ENCODE measurements around the gene SLC16A12.
"Not testable (repeated sequence)": the region's sequence is repeated elsewhere in the genome, so short reads cannot be mapped to it uniquely, and the experiment has no call there.

SLC16A12 gene

GRCh38 chr10:89547853-89548513 is 12.6 kb upstream of the SLC16A12 start:
- DNase-seq: no peak

GRCh38 chr10:89546651-89547050 is 11.3 kb upstream of the SLC16A12 start:
- DNase-seq: not testable (repeated sequence)

GRCh38 chr10:89543841-89544240 is 8.4 kb upstream of the SLC16A12 start:
- no peak for DNase-seq

DNA sequence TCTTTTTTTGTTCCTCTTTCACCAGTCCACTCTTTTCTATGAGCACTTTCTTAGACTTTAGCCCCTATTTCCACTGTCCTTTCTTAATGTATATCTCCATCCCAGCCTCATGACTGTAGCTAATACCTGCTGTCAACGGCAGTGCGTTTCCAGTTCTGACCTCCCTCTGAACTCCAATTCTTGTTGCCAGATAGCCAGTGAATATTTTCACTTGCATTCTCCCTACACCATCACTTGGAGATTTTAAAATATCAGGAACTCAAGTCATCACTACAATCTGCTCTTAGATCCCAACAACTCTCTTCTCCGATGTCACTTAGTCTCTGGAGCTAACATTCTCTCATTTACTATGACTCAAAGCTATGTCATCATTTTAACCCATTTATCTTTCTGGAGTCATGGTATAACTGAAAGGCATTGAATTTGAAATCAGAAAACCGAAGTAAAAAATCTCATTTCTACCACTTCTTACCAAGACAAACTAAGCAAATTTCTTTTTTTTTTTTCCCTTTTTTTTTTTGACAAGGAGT is 5.1 kb upstream of the SLC16A12 start:
- DNase-seq: no peak

- DNase-seq: no peak
These were observed 2.0 kb upstream of the SLC16A12 start for GRCh38 chr10:89537364-89537763.

- DNase-seq: no peak
These were observed 590 bp upstream of the SLC16A12 start for GRCh38 chr10:89536013-89536354.

- no peak for DNase-seq
These were observed 598 bp downstream of the SLC16A12 start for GRCh38 chr10:89534826-89535166.

DNA sequence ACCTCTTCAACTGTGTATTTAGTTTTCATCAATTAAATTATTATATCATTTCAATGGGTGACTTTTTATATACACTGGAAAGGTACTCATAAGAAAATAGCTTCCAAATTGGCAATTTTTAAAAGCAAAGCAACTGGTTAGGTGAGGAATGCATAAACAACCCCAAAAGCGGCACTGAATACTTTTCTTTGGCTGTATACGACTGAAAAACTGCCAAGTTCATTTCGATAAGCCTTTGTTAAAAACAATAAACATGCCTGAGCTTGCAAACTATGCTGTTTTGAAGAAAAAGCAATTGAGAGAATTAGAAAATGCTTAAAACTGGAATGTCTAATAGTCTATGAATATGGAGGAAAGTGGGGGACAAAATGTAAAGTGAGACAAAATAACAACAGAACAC is 2.9 kb downstream of the SLC16A12 start:
- no peak for DNase-seq

GRCh38 chr10:89531359-89531758 is 4.0 kb downstream of the SLC16A12 start:
- DNase-seq: no peak

DNA sequence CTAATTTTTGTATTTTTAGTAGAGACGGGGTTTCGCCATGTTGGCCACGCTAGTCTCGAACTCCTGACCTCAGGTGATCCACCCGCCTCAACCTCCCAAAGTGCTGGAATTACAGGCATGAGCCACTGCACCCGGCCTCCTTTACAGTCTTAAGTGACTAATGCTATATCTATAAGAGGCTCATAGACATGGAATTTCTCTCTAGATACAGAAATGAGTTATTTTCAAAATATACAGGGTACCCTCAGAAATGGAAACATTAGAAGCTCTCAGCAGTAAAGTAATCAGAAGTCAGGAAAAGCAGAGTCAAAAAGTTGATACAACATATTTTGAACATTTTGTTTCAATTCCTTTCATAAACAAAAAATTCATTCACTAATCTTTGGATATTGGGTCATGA is 5.7 kb downstream of the SLC16A12 start:
- DNase-seq: not testable (repeated sequence)

- DNase-seq: no peak
These were observed 9.0 kb downstream of the SLC16A12 start for GRCh38 chr10:89526358-89526757.

GRCh38 chr10:89525556-89525955 is 9.8 kb downstream of the SLC16A12 start:
- DNase-seq: no peak

- no peak for DNase-seq
These were observed 11.1 kb downstream of the SLC16A12 start for GRCh38 chr10:89524279-89524678.

DNA sequence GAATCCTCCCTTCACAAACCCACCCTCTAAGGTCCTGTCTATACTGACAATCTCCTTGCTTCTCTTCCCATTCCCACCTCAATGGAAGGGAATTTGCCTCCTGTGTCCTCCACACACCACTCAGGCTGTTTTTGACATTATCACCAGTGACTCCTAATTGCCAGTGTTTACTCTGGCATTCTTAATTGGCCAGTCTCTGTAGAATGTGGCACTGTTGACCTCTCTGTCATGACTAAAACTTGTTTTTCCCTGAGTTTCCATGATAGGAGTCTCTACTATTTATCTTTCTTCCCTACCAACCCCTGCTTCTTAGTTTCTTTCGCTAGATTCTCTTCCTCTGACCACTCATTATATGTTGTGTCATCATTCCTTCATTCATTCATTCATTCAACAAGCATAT is 12.1 kb downstream of the SLC16A12 start:
- DNase-seq: no peak

GRCh38 chr10:89522463-89522862 is 12.9 kb downstream of the SLC16A12 start:
- DNase-seq: no peak

DNA sequence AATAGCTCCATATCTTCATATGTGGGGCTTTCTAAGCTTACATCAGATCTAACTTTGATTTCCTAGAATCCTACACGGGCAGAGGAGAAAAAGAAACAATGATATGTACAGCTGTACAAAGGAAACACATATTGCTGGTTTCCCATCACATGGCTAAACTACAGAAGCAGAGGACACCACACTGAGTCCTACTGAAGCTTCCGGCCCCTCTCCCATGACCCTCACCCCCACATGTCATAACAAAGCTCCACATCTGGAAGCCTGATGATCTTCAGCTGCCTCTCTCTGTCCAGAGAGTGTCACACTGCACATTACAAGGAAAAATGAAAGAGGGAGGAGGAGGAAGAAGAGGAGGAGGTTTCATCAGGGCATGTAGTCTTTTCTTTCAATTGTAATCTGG is 14.0 kb downstream of the SLC16A12 start:
- DNase-seq: no peak

DNA sequence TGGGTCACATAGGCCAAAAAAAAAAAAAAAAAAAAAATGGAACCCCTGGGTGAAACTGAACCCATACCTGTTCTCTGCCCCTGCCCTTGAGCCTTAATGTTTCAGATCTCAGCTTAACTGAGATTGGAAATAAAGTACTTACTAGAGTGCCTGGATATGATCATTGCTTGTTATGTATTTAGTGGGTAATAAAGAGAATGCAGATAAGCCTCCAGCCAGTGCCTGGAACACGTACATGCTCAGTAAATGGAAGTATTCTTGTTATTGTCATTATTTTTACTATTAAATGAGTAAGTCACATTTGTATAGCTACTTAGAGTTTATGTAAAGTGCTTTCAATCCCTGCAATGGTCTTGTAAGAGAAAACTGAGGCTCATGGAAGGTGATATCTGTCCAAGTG is 14.7 kb downstream of the SLC16A12 start:
- no peak for DNase-seq

GRCh38 chr10:89518876-89519842 is 16.2 kb downstream of the SLC16A12 start:
- no peak for DNase-seq

GRCh38 chr10:89518108-89518507 is 17.3 kb downstream of the SLC16A12 start:
- DNase-seq: no peak

DNA sequence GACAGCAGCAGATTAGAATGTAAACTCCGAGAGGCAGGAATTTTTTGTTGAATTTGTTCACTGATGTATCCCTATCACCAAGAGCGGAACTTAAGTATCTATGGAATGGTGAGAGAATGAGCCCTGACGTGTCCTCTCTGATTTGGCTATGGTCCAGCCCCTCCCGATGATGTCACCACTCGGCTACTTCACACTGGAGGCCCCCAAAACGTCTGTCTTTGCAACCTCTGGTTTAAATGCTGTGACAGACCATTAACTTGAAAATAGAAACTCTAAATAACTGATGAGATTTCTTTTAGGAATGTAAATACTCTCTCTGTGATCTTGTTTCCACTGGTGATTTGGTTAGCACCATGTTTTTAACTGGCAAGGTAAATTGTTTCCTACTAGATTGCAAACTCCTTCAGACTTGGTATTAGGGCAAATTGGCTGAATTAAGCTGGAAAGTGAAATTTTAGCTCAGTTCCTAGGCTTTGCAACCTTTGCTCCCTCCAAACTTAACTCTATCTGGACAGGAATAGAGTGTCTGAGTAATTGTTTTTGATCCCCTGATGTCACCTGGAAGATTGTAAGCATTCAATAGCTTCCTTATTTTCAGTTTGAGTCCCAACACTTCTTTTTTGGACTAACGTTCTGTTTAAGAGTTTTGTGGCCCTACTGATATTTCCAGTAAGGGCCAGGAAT is 19.1 kb downstream of the SLC16A12 start:
- DNase-seq: no peak

- no peak for DNase-seq
These were observed 20.2 kb downstream of the SLC16A12 start for GRCh38 chr10:89515031-89515841.

DNA sequence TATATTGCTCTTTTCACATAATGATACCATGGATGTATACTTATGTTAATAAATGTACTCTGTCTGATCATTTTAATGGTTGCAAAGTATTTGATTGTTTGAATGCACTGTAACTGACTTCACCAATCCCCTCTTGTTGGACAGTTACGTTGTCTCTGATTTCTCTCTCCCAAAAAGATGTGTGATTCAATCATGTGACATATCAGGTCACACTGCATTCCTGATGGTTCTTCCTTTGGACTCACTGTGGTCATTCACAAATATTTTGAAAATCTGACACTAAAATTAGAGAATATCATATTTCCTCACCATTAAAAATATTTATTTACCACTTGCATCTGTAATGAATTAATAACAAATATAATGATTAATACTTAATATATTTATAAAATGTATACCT is 22.2 kb downstream of the SLC16A12 start:
- no peak for DNase-seq

All from AML-193 (cell line).